WTC11 (cell line): Measurements from ENCODE around the gene RHCG. TPM values are rescaled to one million over a fixed set of nuclear protein-coding genes. Genes with fewer than 3 reads are reported as not detected.

ENCODE experiments used
- AFF4 ChIP-seq: sonication (generic); formaldehyde crosslinking; IDR thresholded peaks from 2 replicates; pipeline ENCODE4 v1.8.1; 2023; ENCODE audit warnings: mild to moderate bottlenecking, missing genetic modification reagents, borderline replicate concordance
- ATF2 ChIP-seq: sonication (generic); formaldehyde crosslinking; IDR thresholded peaks from 2 replicates; pipeline ENCODE4 v1.8.1; 2022; ENCODE audit warnings: low read depth, missing genetic modification reagents, borderline replicate concordance
- CBFB ChIP-seq: sonication (generic); formaldehyde crosslinking; IDR thresholded peaks from 2 replicates; pipeline ENCODE4 v1.8.1; 2022; ENCODE audit warnings: mild to moderate bottlenecking, low read depth, missing genetic modification reagents
- CREM ChIP-seq: sonication (generic); formaldehyde crosslinking; IDR thresholded peaks from 2 replicates; pipeline ENCODE4 v1.8.1; 2022; ENCODE audit warnings: mild to moderate bottlenecking, missing genetic modification reagents, moderate library complexity
- E2F4 ChIP-seq: sonication (generic); formaldehyde crosslinking; IDR thresholded peaks from 2 replicates; pipeline ENCODE4 v1.8.1; 2022; ENCODE audit warnings: low read depth, mild to moderate bottlenecking, moderate library complexity, missing genetic modification reagents, borderline replicate concordance
- FOXK1 ChIP-seq: sonication (generic); formaldehyde crosslinking; IDR thresholded peaks from 2 replicates; pipeline ENCODE4 v1.8.0; 2022; ENCODE audit warnings: mild to moderate bottlenecking, moderate library complexity, missing genetic modification reagents
- GTF2I ChIP-seq: fragments of 250-450 bp; sonication (Bioruptor Pico); conservative IDR thresholded peaks from 2 replicates; pipeline ENCODE4 v1.4.0; 2021; ENCODE audit warnings: mild to moderate bottlenecking
- MLX ChIP-seq: sonication (generic); formaldehyde crosslinking; IDR thresholded peaks from 2 replicates; pipeline ENCODE4 v1.8.1; 2023; ENCODE audit warnings: mild to moderate bottlenecking, missing genetic modification reagents, moderate library complexity
- NFATC4 ChIP-seq: fragments of 250-450 bp; sonication (Bioruptor Pico); IDR thresholded peaks from 2 replicates; pipeline ENCODE4 v1.9.0; 2021; ENCODE audit warnings: mild to moderate bottlenecking
- NR2C2 ChIP-seq: sonication (generic); formaldehyde crosslinking; IDR thresholded peaks from 2 replicates; pipeline ENCODE4 v1.8.0; 2022; ENCODE audit warnings: mild to moderate bottlenecking, missing genetic modification reagents
- PRDM15 ChIP-seq: sonication (generic); formaldehyde crosslinking; IDR thresholded peaks from 2 replicates; pipeline ENCODE4 v1.8.0; 2022; ENCODE audit warnings: missing genetic modification reagents
- PREB ChIP-seq: sonication (generic); formaldehyde crosslinking; IDR thresholded peaks from 2 replicates; pipeline ENCODE4 v1.8.1; 2022; ENCODE audit warnings: mild to moderate bottlenecking, missing genetic modification reagents, moderate library complexity, borderline replicate concordance
- SP1 ChIP-seq: sonication (generic); formaldehyde crosslinking; conservative IDR thresholded peaks from 2 replicates; pipeline ENCODE4 v1.8.1; 2022; ENCODE audit warnings: missing genetic modification reagents
- STAT6 ChIP-seq: sonication (generic); formaldehyde crosslinking; conservative IDR thresholded peaks from 2 replicates; pipeline ENCODE4 v1.8.1; 2023; ENCODE audit warnings: mild to moderate bottlenecking, low read depth, missing genetic modification reagents, moderate library complexity
- ZNF317 ChIP-seq: sonication (generic); formaldehyde crosslinking; IDR thresholded peaks from 2 replicates; pipeline ENCODE4 v1.8.1; 2023; ENCODE audit warnings: low read depth, mild to moderate bottlenecking, moderate library complexity, missing genetic modification reagents, borderline replicate concordance
- ZNF532 ChIP-seq: fragments of 250-450 bp; sonication (Bioruptor Pico); IDR thresholded peaks from 2 replicates; pipeline ENCODE4 v1.9.0; 2021; ENCODE audit warnings: mild to moderate bottlenecking, borderline replicate concordance
- total RNA-seq: library from RNA; stranded (reverse); gene quantifications from 3 replicates; pipeline ENCODE4 v1.2.3, GENCODE V29; 2021

RHCG gene
- total RNA-seq, 1 experiment from 2014 or later = 0.31 TPM

GRCh38 chr15:89496155-89497098 is at the start of gene RHCG (continued):
- TF ChIP-seq AFF4 (no peak), PRDM15 (CRISPR knock-in tag) (no peak), ATF2 (CRISPR knock-in tag) (no peak), NFATC4 (CRISPR knock-in tag) (no peak), ZNF317 (CRISPR knock-in tag) (no peak), GTF2I (CRISPR knock-in tag) (no peak), SP1 (CRISPR knock-in tag) (no peak), PREB (CRISPR knock-in tag) (no peak), NR2C2 (CRISPR knock-in tag) (no peak), STAT6 (CRISPR knock-in tag) (no peak), E2F4 (CRISPR knock-in tag) (no peak), MLX (CRISPR knock-in tag) (no peak), ZNF532 (CRISPR knock-in tag) (no peak), CBFB (CRISPR knock-in tag) (no peak), FOXK1 (CRISPR knock-in tag) (peak; percentile 19; the same call in 1 of the 2 replicates), CREM (CRISPR knock-in tag) (0 out of 2 replicates have a peak, but pooled peaks have one; percentile 17)
